H9 (cell line): ENCODE data around the gene RPS27L. TPM values are rescaled to one million over a fixed set of nuclear protein-coding genes. Genes with fewer than 3 reads are reported as not detected.

ENCODE experiments used
- DNase-seq: peaks from one replicate; pipeline ENCODE4 v3.0.0-alpha.2; 2017
- H2AFZ ChIP-seq: one replicate; pipeline ENCODE4 v1.6.1; 2013; ENCODE audit warnings: mild to moderate bottlenecking, low read length, control low read depth, moderate library complexity
- H2AK5ac ChIP-seq: 2 replicates; pipeline ENCODE4 v1.6.1; 2013; ENCODE audit warnings: low read length, control low read depth, mixed read lengths; ENCODE audit not compliant: insufficient read length
- H2BK120ac ChIP-seq: one replicate; pipeline ENCODE4 v1.6.1; 2013; ENCODE audit warnings: low read depth, mild to moderate bottlenecking, low read length, control low read depth, inconsistent platforms; ENCODE audit not compliant: poor library complexity, severe bottlenecking
- H2BK12ac ChIP-seq: 2 replicates; pipeline ENCODE4 v1.6.1; 2013; ENCODE audit warnings: low read length, control low read depth, mixed read lengths, low read depth; ENCODE audit not compliant: insufficient read length
- H2BK15ac ChIP-seq: 2 replicates; pipeline ENCODE4 v1.6.1; 2013; ENCODE audit warnings: low read depth, low read length, control low read depth
- H2BK20ac ChIP-seq: one replicate; pipeline ENCODE4 v1.6.1; 2013; ENCODE audit warnings: low read depth, mild to moderate bottlenecking, low read length, control low read depth, inconsistent platforms; ENCODE audit not compliant: poor library complexity, severe bottlenecking
- H2BK5ac ChIP-seq: 2 replicates; pipeline ENCODE4 v1.6.1; 2013; ENCODE audit warnings: low read length, control low read depth, mixed read lengths; ENCODE audit not compliant: insufficient read length
- H3K14ac ChIP-seq: 2 replicates; pipeline ENCODE4 v1.6.1; 2013; ENCODE audit warnings: low read length, control low read depth; ENCODE audit not compliant: insufficient read depth
- H3K18ac ChIP-seq: 2 replicates; pipeline ENCODE4 v1.6.1; 2013; ENCODE audit warnings: low read depth, mild to moderate bottlenecking, mixed read lengths, low read length, control low read depth; ENCODE audit not compliant: insufficient read length
- H3K23ac ChIP-seq: 2 replicates; pipeline ENCODE4 v1.6.1; 2013; ENCODE audit warnings: low read length, control low read depth, mixed read lengths, low read depth; ENCODE audit not compliant: insufficient read length
- H3K23me2 ChIP-seq: 2 replicates; pipeline ENCODE4 v1.6.1; 2013; ENCODE audit warnings: low read depth, mild to moderate bottlenecking, mixed read lengths, low read length, control low read depth; ENCODE audit not compliant: insufficient read length, poor library complexity, severe bottlenecking
- H3K27ac ChIP-seq: 2 replicates; pipeline ENCODE4 v1.5.1; 2013; ENCODE audit warnings: low read length, control low read depth, mixed read lengths, low read depth; ENCODE audit not compliant: insufficient read length
- H3K27me3 ChIP-seq: 2 replicates; pipeline ENCODE4 v1.6.1; 2013; ENCODE audit warnings: low read length, control low read depth, inconsistent platforms; ENCODE audit not compliant: insufficient read depth
- H3K4ac ChIP-seq: 2 replicates; pipeline ENCODE4 v1.6.1; 2013; ENCODE audit warnings: low read depth, mild to moderate bottlenecking, control low read depth, inconsistent platforms, low read length, moderate library complexity
- H3K4me1 ChIP-seq: 2 replicates; pipeline ENCODE4 v1.6.1; 2013; ENCODE audit warnings: low read length, control low read depth, inconsistent platforms; ENCODE audit not compliant: insufficient read depth
- H3K4me2 ChIP-seq: 2 replicates; pipeline ENCODE4 v1.6.1; 2013; ENCODE audit warnings: low read length, control low read depth, mixed read lengths; ENCODE audit not compliant: insufficient read length, insufficient read depth
- H3K56ac ChIP-seq: 2 replicates; pipeline ENCODE4 v1.6.1; 2013; ENCODE audit warnings: low read depth, mild to moderate bottlenecking, mixed read lengths, low read length, control low read depth; ENCODE audit not compliant: insufficient read length
- H3K79me1 ChIP-seq: 2 replicates; pipeline ENCODE4 v1.6.1; 2013; ENCODE audit warnings: low read depth, mild to moderate bottlenecking, moderate library complexity, low read length, control low read depth, inconsistent platforms; ENCODE audit not compliant: insufficient read depth, poor library complexity, severe bottlenecking
- H3K79me2 ChIP-seq: 2 replicates; pipeline ENCODE4 v1.6.1; 2013; ENCODE audit warnings: low read length, control low read depth, inconsistent platforms; ENCODE audit not compliant: insufficient read depth
- H3K9ac ChIP-seq: 2 replicates; pipeline ENCODE4 v1.6.1; 2013; ENCODE audit warnings: low read length, control low read depth, mixed read lengths; ENCODE audit not compliant: insufficient read length; ENCODE audit errors: extremely low read depth
- H3K9me3 ChIP-seq: one replicate; pipeline ENCODE4 v1.6.1; 2013; ENCODE audit warnings: low read depth, low read length, inconsistent platforms; ENCODE audit not compliant: control insufficient read depth
- H3T11ph ChIP-seq: one replicate; pipeline ENCODE4 v1.6.1; 2013; ENCODE audit warnings: mild to moderate bottlenecking, low read length, control low read depth, inconsistent platforms
- H4K20me1 ChIP-seq: one replicate; pipeline ENCODE4 v1.6.1; 2013; ENCODE audit not compliant: control insufficient read depth, insufficient read length, insufficient read depth
- H4K5ac ChIP-seq: 2 replicates; pipeline ENCODE4 v1.6.1; 2013; ENCODE audit warnings: low read depth, mild to moderate bottlenecking, mixed read lengths, low read length, control low read depth; ENCODE audit not compliant: insufficient read length
- H4K8ac ChIP-seq: replicated peaks from 2 replicates; pipeline ENCODE4 v1.6.1; 2013; ENCODE audit warnings: low read length, control low read depth, mixed read lengths, low read depth; ENCODE audit not compliant: insufficient read length
- H4K91ac ChIP-seq: 2 replicates; pipeline ENCODE4 v1.6.1; 2013; ENCODE audit warnings: low read depth, mild to moderate bottlenecking, moderate library complexity, mixed read lengths, low read length, control low read depth; ENCODE audit not compliant: insufficient read length
- H3K27ac Mint-ChIP-seq, 3 experiments: 2 replicates in 2 of 3; 3 replicates in 1 of 3; pipeline ENCODE4 v1.8.0; 2020 to 2021; ENCODE audit warnings: mixed read lengths in 3 of 3, mild to moderate bottlenecking in 1 of 3, moderate library complexity in 1 of 3
- H3K27me3 Mint-ChIP-seq: 2 replicates; pipeline ENCODE4 v1.8.0; 2021; ENCODE audit warnings: low read depth, mild to moderate bottlenecking, moderate library complexity, mixed read lengths
- H3K36me3 Mint-ChIP-seq, 3 experiments: 2 replicates in 2 of 3; 3 replicates in 1 of 3; pipeline ENCODE4 v1.8.0; 2020 to 2021; ENCODE audit warnings: low read depth in 3 of 3, mixed read lengths in 3 of 3; ENCODE audit not compliant: insufficient read depth in 1 of 3
- H3K4me1 Mint-ChIP-seq, 2 experiments: 2 replicates each; pipeline ENCODE4 v1.8.0; 2020; ENCODE audit warnings: mixed read lengths in 2 of 2
- H3K4me3 Mint-ChIP-seq, 2 experiments: 2 replicates in 1 of 2; 3 replicates in 1 of 2; pipeline ENCODE4 v1.8.0; 2020 to 2021; ENCODE audit warnings: mild to moderate bottlenecking in 2 of 2, mixed read lengths in 2 of 2, moderate library complexity in 1 of 2
- H3K9me3 Mint-ChIP-seq, 2 experiments: 2 replicates in 1 of 2; 3 replicates in 1 of 2; pipeline ENCODE4 v1.8.0; 2020; ENCODE audit warnings: mild to moderate bottlenecking in 2 of 2, mixed read lengths in 2 of 2, moderate library complexity in 1 of 2
- CTCF ChIP-seq: fragments of 200-600 bp; sonication (generic); conservative IDR thresholded peaks from 3 replicates; pipeline ENCODE4 v1.8.0; 2021; ENCODE audit warnings: antibody characterized with exemption, mild to moderate bottlenecking
- WGBS: extraction: QIAGEN DNeasy Blood & Tissue Kit; methylation state at CpG from one replicate; pipeline ENCODE4 v1.1.7; 2013; ENCODE audit warnings: missing lambda C conversion rate, low lambda C conversion rate, mixed read lengths; ENCODE audit not compliant: insufficient read length; ENCODE audit errors: extremely low coverage; 5-methylcytosine and 5-hydroxymethylcytosine counted together
- total RNA-seq: library from RNA; stranded (reverse); gene quantifications from 2 replicates; pipeline ENCODE4 v1.2.1, GENCODE V29; 2021

RPS27L gene
- total RNA-seq, 1 experiment from 2014 or later, result 180 TPM

DNA sequence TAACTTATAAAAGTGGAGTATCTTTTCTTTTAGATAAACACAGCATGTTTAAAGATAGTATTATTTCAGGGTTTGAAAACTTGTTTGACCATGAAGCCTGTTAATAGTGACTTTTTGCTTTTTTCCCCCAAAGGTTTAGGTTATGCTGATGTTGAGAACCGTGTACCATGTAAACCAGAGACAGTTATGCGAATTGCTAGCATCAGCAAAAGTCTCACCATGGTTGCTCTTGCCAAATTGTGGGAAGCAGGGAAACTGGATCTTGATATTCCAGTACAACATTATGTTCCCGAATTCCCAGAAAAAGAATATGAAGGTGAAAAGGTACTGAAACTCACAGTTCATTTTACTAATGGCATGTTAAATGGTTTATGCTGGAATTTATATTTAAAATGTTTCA lies 30.6 kb downstream of the RPS27L start:
- no peaks in the 10 kb centered on the region for H3K79me1 ChIP-seq
- H3K79me2 ChIP-seq, result no peaks in the 10 kb centered on the region
- no peak overlapping the region for H3K18ac ChIP-seq
- WGBS, result no CpG with 5 or more reads among the region's 3 CpGs
- no peaks in the 10 kb centered on the region for H3K23me2 ChIP-seq
- H3K23ac ChIP-seq, result no peak overlapping the region
- no peak overlapping the region for H2BK20ac ChIP-seq
- Mint-ChIP-seq H3K4me1 (peaks cover 3 to 4% of the 10 kb centered on the region in 2 experiments), H3K9me3 (no peaks in the 10 kb centered on the region), H3K4me3 (no peak overlapping the region), H3K27me3 (no peaks in the 10 kb centered on the region), H3K36me3 (peaks cover 2 to 20% (median 11%) of the 10 kb centered on the region in 3 experiments), H3K27ac (no peak overlapping the region)
- no peak overlapping the region for H2AK5ac ChIP-seq
- no peak for DNase-seq
- no peak overlapping the region for H3K4me2 ChIP-seq
- no peak overlapping the region for H4K5ac ChIP-seq
- H2BK120ac ChIP-seq, result no peak overlapping the region
- no peak overlapping the region for H4K8ac ChIP-seq
- H3K4ac ChIP-seq, result no peak overlapping the region
- no peaks in the 10 kb centered on the region for H4K20me1 ChIP-seq
- no peak overlapping the region for H3K56ac ChIP-seq
- H2BK12ac ChIP-seq, result no peak overlapping the region
- H3T11ph ChIP-seq, result no peak overlapping the region
- no peak overlapping the region for H3K27ac ChIP-seq
- no peak overlapping the region for H3K9ac ChIP-seq
- no peak overlapping the region for H2BK15ac ChIP-seq
- no peak overlapping the region for H2AFZ ChIP-seq
- TF ChIP-seq CTCF, result no peak
- no peaks in the 10 kb centered on the region for H3K27me3 ChIP-seq
- H3K14ac ChIP-seq, result no peak overlapping the region
- no peak overlapping the region for H4K91ac ChIP-seq
- no peak overlapping the region for H2BK5ac ChIP-seq
- H3K4me1 ChIP-seq, result no peaks in the 10 kb centered on the region
- no peaks in the 10 kb centered on the region for H3K9me3 ChIP-seq
